HAP-1 (cell line): ENCODE results near the gene LATS2.
"Not testable (repeated sequence)": the region's sequence is repeated elsewhere in the genome, so short reads cannot be mapped to it uniquely, and the experiment has no call there.

ENCODE experiments used
- DNase-seq, 2 experiments: peaks; one replicate each; pipeline ENCODE4 v3.0.0-alpha.2; 2016 to 2020; ENCODE audit warnings: low spot score in 2 of 2
- H3K27me3 ChIP-seq: fragments of 250-450 bp; sonication (Bioruptor Pico); 2 replicates; pipeline ENCODE4 v1.5.1; 2020; ENCODE audit warnings: low read depth, mild to moderate bottlenecking, moderate library complexity
- H3K36me3 ChIP-seq: fragments of 250-450 bp; sonication (Bioruptor Pico); replicated peaks from 2 replicates; pipeline ENCODE4 v1.5.1; 2020; ENCODE audit warnings: mild to moderate bottlenecking
- H3K4me1 ChIP-seq: fragments of 250-450 bp; sonication (Bioruptor Pico); 2 replicates; pipeline ENCODE4 v1.5.1; 2020; ENCODE audit warnings: mild to moderate bottlenecking
- H3K4me3 ChIP-seq: fragments of 250-450 bp; sonication (Bioruptor Pico); 2 replicates; pipeline ENCODE4 v1.5.1; 2020; ENCODE audit warnings: mild to moderate bottlenecking, moderate library complexity
- H3K9me3 ChIP-seq: fragments of 250-450 bp; sonication (Bioruptor Pico); 2 replicates; pipeline ENCODE4 v1.5.1; 2020; ENCODE audit warnings: mild to moderate bottlenecking, moderate library complexity
- in situ Hi-C: fragments of 300-500 bp; cut with MboI; formaldehyde crosslinking; loops from 3 replicates; pipeline ENCODE4 v1.14.3; 2020; ENCODE audit warnings: low sequenced_read_pairs, inconsistent platforms, mixed read lengths

LATS2 gene

GRCh38 chr13:20955496-20955895, 105.9 kb downstream of the LATS2 start:
- no peaks in the 10 kb centered on the region for H3K27me3 ChIP-seq
- no peaks in the 10 kb centered on the region for H3K36me3 ChIP-seq
- H3K4me3 ChIP-seq, result no peak overlapping the region
- H3K9me3 ChIP-seq, result no peaks in the 10 kb centered on the region
- no peak for DNase-seq
- in situ Hi-C loops, result no loop called here
- no peaks in the 10 kb centered on the region for H3K4me1 ChIP-seq

GRCh38 chr13:20953245-20953931, 108.0 kb downstream of the LATS2 start:
- no peak for DNase-seq
- no peaks in the 10 kb centered on the region for H3K4me1 ChIP-seq
- no peaks in the 10 kb centered on the region for H3K36me3 ChIP-seq
- in situ Hi-C loops, result no loop called here
- H3K4me3 ChIP-seq, result no peak overlapping the region
- H3K27me3 ChIP-seq, result no peaks in the 10 kb centered on the region
- no peaks in the 10 kb centered on the region for H3K9me3 ChIP-seq

GRCh38 chr13:20952838-20953237, 108.5 kb downstream of the LATS2 start:
- Histone ChIP-seq H3K36me3 (no peaks in the 10 kb centered on the region), H3K4me3 (no peak overlapping the region), H3K4me1 (no peaks in the 10 kb centered on the region), H3K9me3 (no peaks in the 10 kb centered on the region), H3K27me3 (no peaks in the 10 kb centered on the region)
- in situ Hi-C loops, result no loop called here
- no peak for DNase-seq

GRCh38 chr13:20948001-20948400, 113.4 kb downstream of the LATS2 start:
- H3K36me3 ChIP-seq, DNase-seq, H3K9me3 ChIP-seq, H3K4me1 ChIP-seq, H3K4me3 ChIP-seq, H3K27me3 ChIP-seq: not testable (repeated sequence)
- in situ Hi-C loops, result loop anchor here (25.0 kb wide), 2 partner anchors 339 to 1839 kb away; no protein-coding TSS in a partner anchor

GRCh38 chr13:20945952-20946383, 115.4 kb downstream of the LATS2 start:
- in situ Hi-C loops, result loop anchor here (25.0 kb wide), 2 partner anchors 341 to 1841 kb away; no protein-coding TSS in a partner anchor
- H3K9me3 ChIP-seq, result no peaks in the 10 kb centered on the region

GRCh38 chr13:20942938-20943559, 118.3 kb downstream of the LATS2 start:
- no peak for DNase-seq
- Histone ChIP-seq H3K9me3 (no peaks in the 10 kb centered on the region), H3K36me3 (no peaks in the 10 kb centered on the region), H3K4me1 (no peaks in the 10 kb centered on the region), H3K4me3 (no peak overlapping the region), H3K27me3 (no peaks in the 10 kb centered on the region)
- in situ Hi-C loops, result loop anchor here (5.0 to 25.0 kb wide), 3 partner anchors 344 to 1844 kb away; no protein-coding TSS in a partner anchor

More at GRCh38 chr13:20945952-20946383, 115.4 kb downstream of the LATS2 start:
- Histone ChIP-seq H3K36me3 (no peaks in the 10 kb centered on the region), H3K27me3 (no peaks in the 10 kb centered on the region), H3K4me3 (no peak overlapping the region), H3K4me1 (no peaks in the 10 kb centered on the region)
- no peak for DNase-seq

GRCh38 chr13:20940511-20940910, 120.9 kb downstream of the LATS2 start:
- in situ Hi-C loops, result loop anchor here (5.0 to 25.0 kb wide), 3 partner anchors 347 to 1847 kb away; no protein-coding TSS in a partner anchor
- H3K9me3 ChIP-seq, DNase-seq, H3K27me3 ChIP-seq, H3K4me1 ChIP-seq, H3K36me3 ChIP-seq, H3K4me3 ChIP-seq: not testable (repeated sequence)

- DNase-seq, result no peak
- Histone ChIP-seq H3K27me3 (no peaks in the 10 kb centered on the region), H3K4me1 (no peaks in the 10 kb centered on the region), H3K4me3 (no peak overlapping the region), H3K9me3 (no peaks in the 10 kb centered on the region), H3K36me3 (no peaks in the 10 kb centered on the region)
- in situ Hi-C loops, result loop anchor here (5.0 to 25.0 kb wide), 3 partner anchors 347 to 1847 kb away; no protein-coding TSS in a partner anchor
Observed at GRCh38 chr13:20940083-20940482, 121.3 kb downstream of the LATS2 start.

- Histone ChIP-seq H3K36me3 (no peaks in the 10 kb centered on the region), H3K4me1 (no peaks in the 10 kb centered on the region), H3K27me3 (no peaks in the 10 kb centered on the region), H3K4me3 (no peak overlapping the region), H3K9me3 (no peaks in the 10 kb centered on the region)
- in situ Hi-C loops, result loop anchor here (5.0 to 25.0 kb wide), 3 partner anchors 348 to 1848 kb away; no protein-coding TSS in a partner anchor
- no peak for DNase-seq
Observed at GRCh38 chr13:20939662-20940061, 121.7 kb downstream of the LATS2 start.

GRCh38 chr13:20938302-20938701, 123.1 kb downstream of the LATS2 start:
- in situ Hi-C loops, result loop anchor here (25.0 kb wide), 2 partner anchors 349 to 1849 kb away; no protein-coding TSS in a partner anchor
- Histone ChIP-seq H3K27me3 (no peaks in the 10 kb centered on the region), H3K4me3 (no peak overlapping the region), H3K9me3 (no peaks in the 10 kb centered on the region), H3K36me3 (no peaks in the 10 kb centered on the region), H3K4me1 (no peaks in the 10 kb centered on the region)
- DNase-seq, result no peak

- no peaks in the 10 kb centered on the region for H3K4me1 ChIP-seq
- no peaks in the 10 kb centered on the region for H3K27me3 ChIP-seq
- in situ Hi-C loops, result loop anchor here (5.0 to 25.0 kb wide), 4 partner anchors 360 to 1860 kb away; no protein-coding TSS in a partner anchor
- H3K9me3 ChIP-seq, result no peaks in the 10 kb centered on the region
- DNase-seq, result no peak
- no peaks in the 10 kb centered on the region for H3K36me3 ChIP-seq
- H3K4me3 ChIP-seq, result no peak overlapping the region
Observed at GRCh38 chr13:20927596-20928257, 133.7 kb downstream of the LATS2 start.

- in situ Hi-C loops, result loop anchor here (5.0 to 25.0 kb wide), 4 partner anchors 362 to 1862 kb away; no protein-coding TSS in a partner anchor
Observed at GRCh38 chr13:20925395-20925790, 136.0 kb downstream of the LATS2 start.

GRCh38 chr13:20924758-20925394, 136.5 kb downstream of the LATS2 start:
- Histone ChIP-seq H3K9me3 (no peaks in the 10 kb centered on the region), H3K4me3 (no peak overlapping the region), H3K36me3 (no peaks in the 10 kb centered on the region), H3K27me3 (no peaks in the 10 kb centered on the region), H3K4me1 (no peaks in the 10 kb centered on the region)
- in situ Hi-C loops, result loop anchor here (5.0 to 25.0 kb wide), 4 partner anchors 362 to 1862 kb away; no protein-coding TSS in a partner anchor
- peak; percentile 68 to 94 for DNase-seq

More at GRCh38 chr13:20925395-20925790, 136.0 kb downstream of the LATS2 start:
- not testable (repeated sequence) for H3K27me3 ChIP-seq, H3K36me3 ChIP-seq, H3K9me3 ChIP-seq, DNase-seq, H3K4me1 ChIP-seq, H3K4me3 ChIP-seq
